Keratinocyte (primary cell): Measurements from ENCODE around the gene NFATC2. TPM values are rescaled to one million over a fixed set of nuclear protein-coding genes. Genes with fewer than 3 reads are reported as not detected.

Source experiments
- DNase-seq: peaks from one replicate; pipeline ENCODE4 v3.0.0-alpha.2; 2011; ENCODE audit warnings: low read depth, missing footprints, low spot score
- FAIRE-seq: peaks from 2 replicates; lab custom pipeline; 2011; peaks lifted over from hg19 to GRCh38; lab: Jason Lieb, UNC
- H2AFZ ChIP-seq: 2 replicates; pipeline ENCODE4 v1.6.0; 2012; ENCODE audit warnings: low read length, control low read depth, inconsistent platforms; ENCODE audit not compliant: control insufficient read depth
- H3K27ac ChIP-seq: 2 replicates; pipeline ENCODE4 v1.5.1; 2011; ENCODE audit warnings: low read length; ENCODE audit not compliant: control insufficient read depth, insufficient read depth
- H3K27me3 ChIP-seq: 3 replicates; pipeline ENCODE4 v1.6.0; 2011; ENCODE audit warnings: low read length; ENCODE audit not compliant: control insufficient read depth, insufficient read depth; ENCODE audit errors: extremely low read depth
- H3K36me3 ChIP-seq, 2 experiments: 2 replicates in 1 of 2; 3 replicates in 1 of 2; pipeline ENCODE4 v1.5.1; 2011; ENCODE audit warnings: low read length in 2 of 2, mild to moderate bottlenecking in 1 of 2; ENCODE audit not compliant: control insufficient read depth in 2 of 2, insufficient read depth in 2 of 2; ENCODE audit errors: extremely low read depth in 1 of 2
- H3K4me1 ChIP-seq: 3 replicates; pipeline ENCODE4 v1.5.1; 2011; ENCODE audit warnings: low read length; ENCODE audit not compliant: control insufficient read depth, insufficient read depth; ENCODE audit errors: extremely low read depth
- H3K4me2 ChIP-seq: 3 replicates; pipeline ENCODE4 v1.6.0; 2011; ENCODE audit warnings: low read depth, low read length; ENCODE audit not compliant: control insufficient read depth, insufficient read depth; ENCODE audit errors: extremely low read depth
- H3K4me3 ChIP-seq, 3 experiments: fragments of 200-600 bp in 1 of 3; sonication (generic) in 1 of 3; 2 replicates in 2 of 3; 3 replicates in 1 of 3; pipeline ENCODE4 v1.5.1; 2011 to 2016; ENCODE audit warnings: low read length in 3 of 3, mild to moderate bottlenecking in 3 of 3, control low read depth in 2 of 3, inconsistent platforms in 1 of 3, low read depth in 1 of 3, mixed read lengths in 1 of 3, mixed run types in 1 of 3, moderate library complexity in 1 of 3; ENCODE audit not compliant: control insufficient read depth in 2 of 3, insufficient read depth in 2 of 3; ENCODE audit errors: extremely low read depth in 1 of 3
- H3K79me2 ChIP-seq: 2 replicates; pipeline ENCODE4 v1.6.0; 2012; ENCODE audit warnings: low read length; ENCODE audit not compliant: control insufficient read depth, insufficient read depth
- H3K9ac ChIP-seq: 3 replicates; pipeline ENCODE4 v1.6.0; 2011; ENCODE audit warnings: low read length; ENCODE audit not compliant: control insufficient read depth, insufficient read depth; ENCODE audit errors: extremely low read depth
- H3K9me1 ChIP-seq: 3 replicates; pipeline ENCODE4 v1.6.0; 2011; ENCODE audit warnings: low read length; ENCODE audit not compliant: control insufficient read depth, insufficient read depth; ENCODE audit errors: extremely low read depth
- H3K9me3 ChIP-seq: 2 replicates; pipeline ENCODE4 v1.5.1; 2012; ENCODE audit warnings: low read depth, low read length; ENCODE audit not compliant: control insufficient read depth
- H4K20me1 ChIP-seq: 3 replicates; pipeline ENCODE4 v1.6.0; 2011; ENCODE audit warnings: low read length; ENCODE audit not compliant: control insufficient read depth, insufficient read depth; ENCODE audit errors: extremely low read depth
- EZH2 ChIP-seq: IDR thresholded peaks from one replicate; pipeline ENCODE4 v1.6.1; 2012; ENCODE audit warnings: inconsistent platforms, mild to moderate bottlenecking, low read length, moderate library complexity
- dilution Hi-C: fragments of 300-500 bp; cut with MboI; formaldehyde crosslinking; loops from one replicate; pipeline ENCODE4 v1.7.0; 2020; ENCODE audit warnings: low sequenced_read_pairs; ENCODE audit not compliant: extremely low pct_ligation_motif_present
- polyA plus RNA-seq, 5 experiments: library from polyadenylated mRNA; depleted of rRNA in 3 of 5; stranded (reverse) in 3 of 5; stranded (forward) in 1 of 5; unstranded in 1 of 5; fragments of >200 nt; gene quantifications; 1 replicate in 1 of 5; 2 replicates in 3 of 5; 3 replicates in 1 of 5; pipeline versions ENCODE4 v1.2.1 to v1.2.3, GENCODE V29; 2011 to 2012; ENCODE audit warnings: missing spikeins in 2 of 5, low read depth in 1 of 5, low replicate concordance in 1 of 5
- TF ChIP-seq, protein P1 (sequence below), 3 experiments: IDR thresholded peaks in 1 of 3; conservative IDR thresholded peaks in 1 of 3; optimal IDR thresholded peaks in 1 of 3; 2 replicates in 2 of 3; 3 replicates in 1 of 3; pipeline versions ENCODE3 to v1.5.1; 2011; ENCODE audit warnings: low read length in 3 of 3, mild to moderate bottlenecking in 3 of 3, moderate library complexity in 2 of 3, control low read depth in 1 of 3, inconsistent platforms in 1 of 3; ENCODE audit not compliant: insufficient read depth in 2 of 3; ENCODE audit errors: extremely low read depth in 1 of 3

Gene NFATC2
- polyA plus RNA-seq, 1 donor (not counting 4 experiments of a cell fraction or from before 2014, with no cell fraction given): 0.05 TPM

DNA sequence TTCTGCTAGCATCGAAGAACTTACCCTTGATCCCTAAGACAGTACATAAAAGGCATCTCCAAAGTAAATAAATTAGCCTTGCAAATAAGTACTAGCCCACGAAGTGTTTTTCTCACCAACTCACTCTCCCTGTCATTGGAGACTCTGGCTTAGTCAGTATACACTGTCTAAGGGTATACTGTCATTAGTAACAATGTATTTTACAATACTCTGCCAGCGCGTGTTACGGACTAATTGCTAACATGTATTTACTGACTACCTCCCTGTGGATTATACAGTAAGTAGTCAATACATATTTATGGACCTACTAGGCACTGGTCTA lies 72.1 kb downstream of the NFATC2 start:
- FAIRE-seq (no peak), DNase-seq (no peak)
- Histone ChIP-seq H3K4me1 (no peaks in the 10 kb centered on the region), H3K4me2 (no peak overlapping the region), H4K20me1 (no peaks in the 10 kb centered on the region), H3K79me2 (no peaks in the 10 kb centered on the region), H3K4me3 (no peak overlapping the region), H2AFZ (no peak overlapping the region), H3K9ac (no peak overlapping the region), H3K9me3 (no peaks in the 10 kb centered on the region), H3K36me3 (no peaks in the 10 kb centered on the region), H3K27me3 (peaks cover 21% of the 10 kb centered on the region), H3K9me1 (no peaks in the 10 kb centered on the region), H3K27ac (no peak overlapping the region)
- dilution Hi-C loops: no loop called here
- TF ChIP-seq EZH2: no peak
- TF ChIP-seq, protein P1, sequence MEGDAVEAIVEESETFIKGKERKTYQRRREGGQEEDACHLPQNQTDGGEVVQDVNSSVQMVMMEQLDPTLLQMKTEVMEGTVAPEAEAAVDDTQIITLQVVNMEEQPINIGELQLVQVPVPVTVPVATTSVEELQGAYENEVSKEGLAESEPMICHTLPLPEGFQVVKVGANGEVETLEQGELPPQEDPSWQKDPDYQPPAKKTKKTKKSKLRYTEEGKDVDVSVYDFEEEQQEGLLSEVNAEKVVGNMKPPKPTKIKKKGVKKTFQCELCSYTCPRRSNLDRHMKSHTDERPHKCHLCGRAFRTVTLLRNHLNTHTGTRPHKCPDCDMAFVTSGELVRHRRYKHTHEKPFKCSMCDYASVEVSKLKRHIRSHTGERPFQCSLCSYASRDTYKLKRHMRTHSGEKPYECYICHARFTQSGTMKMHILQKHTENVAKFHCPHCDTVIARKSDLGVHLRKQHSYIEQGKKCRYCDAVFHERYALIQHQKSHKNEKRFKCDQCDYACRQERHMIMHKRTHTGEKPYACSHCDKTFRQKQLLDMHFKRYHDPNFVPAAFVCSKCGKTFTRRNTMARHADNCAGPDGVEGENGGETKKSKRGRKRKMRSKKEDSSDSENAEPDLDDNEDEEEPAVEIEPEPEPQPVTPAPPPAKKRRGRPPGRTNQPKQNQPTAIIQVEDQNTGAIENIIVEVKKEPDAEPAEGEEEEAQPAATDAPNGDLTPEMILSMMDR (optimal IDR thresholded peaks at IDR 0.05 in 1 of 3, IDR thresholded peaks at IDR 0.05 in 1 of 3, conservative IDR thresholded peaks at IDR 0.05 in 1 of 3; ENCODE audit: extremely low read depth in 1 of 3, insufficient read depth in 2 of 3, low read length in 3 of 3): no peak

DNA sequence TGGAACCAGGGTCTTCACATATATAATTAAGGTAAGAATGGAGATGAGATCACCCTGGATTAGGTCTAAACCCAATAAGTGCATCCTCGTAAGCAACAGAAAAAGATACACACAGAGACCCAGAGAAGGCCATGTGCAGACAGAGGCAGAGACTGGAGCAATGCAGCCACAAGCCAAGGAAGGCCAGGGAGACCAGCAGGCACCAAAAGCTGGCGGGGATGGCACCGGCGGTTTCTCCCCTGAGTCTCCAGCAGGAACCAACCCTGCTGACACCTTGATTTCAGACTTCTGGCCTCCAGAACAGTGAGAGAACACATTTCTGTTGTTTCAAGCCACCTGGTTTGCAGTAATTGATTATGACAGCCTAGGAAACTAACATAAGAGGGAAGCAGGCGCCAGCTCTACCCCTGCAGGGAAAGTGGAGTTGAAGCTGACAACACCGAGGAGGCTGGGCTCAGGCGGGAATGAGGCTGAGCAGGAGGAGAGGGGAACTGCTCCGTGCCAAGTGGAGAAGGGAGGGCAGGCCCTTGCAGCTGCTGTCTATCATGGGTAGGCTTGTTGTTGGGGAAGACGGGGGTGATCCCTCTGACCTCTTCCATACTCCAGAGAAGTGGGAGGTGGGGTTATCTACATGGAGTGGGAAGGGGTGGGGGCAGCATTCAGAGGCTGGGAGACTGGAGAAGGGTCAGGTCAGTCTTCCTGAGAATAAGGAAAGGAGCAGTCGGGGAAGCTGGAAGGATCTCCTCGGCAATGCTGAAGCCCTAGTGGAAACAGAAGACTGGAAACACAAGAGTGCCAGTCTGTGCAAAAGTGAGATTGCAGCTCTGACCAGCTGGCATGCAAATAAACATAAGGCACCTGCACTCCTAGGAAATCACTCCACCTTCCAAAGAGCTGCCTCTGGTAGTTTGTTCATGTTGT lies 72.7 kb downstream of the NFATC2 start:
- Histone ChIP-seq H2AFZ (no peak overlapping the region), H3K9me1 (no peaks in the 10 kb centered on the region), H3K4me2 (no peak overlapping the region), H3K9me3 (no peaks in the 10 kb centered on the region), H3K9ac (no peak overlapping the region), H3K27ac (no peak overlapping the region), H3K27me3 (peaks cover 23% of the 10 kb centered on the region), H3K4me3 (no peak overlapping the region), H4K20me1 (no peaks in the 10 kb centered on the region), H3K79me2 (no peaks in the 10 kb centered on the region), H3K36me3 (no peaks in the 10 kb centered on the region), H3K4me1 (no peaks in the 10 kb centered on the region)
- no peak for TF ChIP-seq EZH2
- TF ChIP-seq, protein P1 (optimal IDR thresholded peaks at IDR 0.05 in 1 of 3, IDR thresholded peaks at IDR 0.05 in 1 of 3, conservative IDR thresholded peaks at IDR 0.05 in 1 of 3; ENCODE audit: extremely low read depth in 1 of 3, insufficient read depth in 2 of 3, low read length in 3 of 3): no peak
- DNase-seq (no peak), FAIRE-seq (no peak)
- dilution Hi-C loops: no loop called here
